C1 segment of cervical spinal cord (tissue), 14 donors: ENCODE measurements around the gene RIT2.

Experiments
- DNase-seq, 14 donors: peaks; one replicate each; lab custom pipeline; 2025; lab: John Stamatoyannopoulos, UW

RIT2 gene

DNA sequence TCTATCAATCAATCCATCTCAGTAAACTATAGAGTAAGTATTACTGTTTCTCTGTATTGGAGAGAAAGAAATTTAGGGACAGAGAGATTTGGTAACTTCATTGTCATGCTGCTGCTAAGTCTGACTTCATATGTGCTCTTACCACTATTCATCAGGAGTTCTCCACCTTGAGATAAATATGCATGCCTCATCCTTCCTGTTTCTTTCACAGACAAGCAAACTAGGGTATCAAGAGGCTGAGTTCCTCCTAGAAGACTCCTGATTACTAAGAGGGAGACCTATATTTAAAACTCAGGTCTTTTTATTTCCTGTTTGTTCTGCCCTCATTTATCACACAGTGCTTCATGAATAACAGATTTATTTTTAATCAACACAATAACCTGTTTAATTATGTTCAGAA, 34.1 kb downstream of the RIT2 start:
- no peak for DNase-seq

DNA sequence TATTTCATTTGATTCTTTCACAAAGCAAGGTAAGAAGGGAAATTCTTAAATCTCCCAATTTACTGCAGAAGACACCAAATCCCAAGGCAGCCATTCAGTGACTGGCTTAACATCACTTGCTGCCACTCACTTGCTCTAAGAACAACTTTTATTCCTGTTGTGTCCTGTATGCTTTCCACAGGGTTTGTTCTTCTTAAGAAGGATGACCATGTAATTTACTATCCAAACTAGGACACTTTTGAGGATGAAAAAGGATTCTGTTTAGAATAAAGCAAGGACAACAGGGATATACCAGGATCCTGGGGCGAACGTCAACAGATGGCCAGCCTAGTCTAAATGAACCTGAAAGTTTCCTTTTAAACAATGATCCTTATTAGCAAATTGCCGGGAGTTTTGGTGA, 34.8 kb downstream of the RIT2 start:
- peak in 1 of 14 donors; percentile 69 for DNase-seq

DNA sequence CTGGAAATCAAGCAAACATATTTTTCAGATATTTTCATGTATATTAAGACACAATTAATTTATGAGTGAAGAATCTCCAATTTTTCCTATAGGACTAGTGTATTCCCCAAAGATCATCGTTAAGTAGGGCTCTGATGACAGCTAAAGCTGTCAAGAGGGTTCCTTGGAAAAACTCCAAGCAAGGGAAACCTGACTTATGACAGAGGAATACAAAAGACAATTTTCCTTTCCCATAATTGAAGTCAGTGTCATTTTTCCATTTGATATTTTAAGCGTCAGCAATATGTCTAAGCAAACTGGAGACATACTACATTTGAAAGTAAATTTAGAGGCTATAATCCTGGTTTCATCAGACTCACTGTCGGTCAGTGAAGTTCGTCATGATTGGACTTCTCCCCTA, 36.1 kb downstream of the RIT2 start:
- peak in 1 of 14 donors; percentile 60 for DNase-seq

DNA sequence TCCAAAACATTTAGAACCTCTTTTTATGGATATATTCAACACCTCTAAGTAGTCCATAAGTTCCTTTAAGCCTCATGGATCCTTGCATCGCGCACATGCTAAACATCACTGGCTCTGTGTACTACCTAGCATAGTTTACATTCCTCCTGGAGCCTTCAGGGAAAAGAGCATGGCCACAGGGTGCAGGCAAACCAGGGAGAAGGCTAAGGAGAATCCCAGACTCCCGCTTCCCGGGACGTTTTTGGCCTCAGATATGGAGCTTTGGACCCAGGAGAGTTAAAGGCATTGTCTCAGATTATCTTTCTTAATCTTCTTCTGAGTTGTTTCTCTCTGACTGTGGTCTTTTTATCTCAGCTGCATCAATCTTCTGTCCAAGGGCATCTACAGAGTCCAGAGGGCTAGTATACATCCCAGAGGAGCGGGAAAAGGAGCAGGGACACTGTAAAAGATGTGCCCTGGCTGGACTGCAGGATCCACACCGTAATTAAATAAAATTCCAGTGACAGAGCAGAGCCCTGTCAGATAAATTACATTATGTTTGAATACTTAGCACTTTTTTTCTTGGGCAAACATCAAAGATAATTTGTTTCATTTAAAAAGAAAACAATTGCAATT, 36.9 kb downstream of the RIT2 start:
- DNase-seq = peak in 1 of 14 donors; percentile 79

DNA sequence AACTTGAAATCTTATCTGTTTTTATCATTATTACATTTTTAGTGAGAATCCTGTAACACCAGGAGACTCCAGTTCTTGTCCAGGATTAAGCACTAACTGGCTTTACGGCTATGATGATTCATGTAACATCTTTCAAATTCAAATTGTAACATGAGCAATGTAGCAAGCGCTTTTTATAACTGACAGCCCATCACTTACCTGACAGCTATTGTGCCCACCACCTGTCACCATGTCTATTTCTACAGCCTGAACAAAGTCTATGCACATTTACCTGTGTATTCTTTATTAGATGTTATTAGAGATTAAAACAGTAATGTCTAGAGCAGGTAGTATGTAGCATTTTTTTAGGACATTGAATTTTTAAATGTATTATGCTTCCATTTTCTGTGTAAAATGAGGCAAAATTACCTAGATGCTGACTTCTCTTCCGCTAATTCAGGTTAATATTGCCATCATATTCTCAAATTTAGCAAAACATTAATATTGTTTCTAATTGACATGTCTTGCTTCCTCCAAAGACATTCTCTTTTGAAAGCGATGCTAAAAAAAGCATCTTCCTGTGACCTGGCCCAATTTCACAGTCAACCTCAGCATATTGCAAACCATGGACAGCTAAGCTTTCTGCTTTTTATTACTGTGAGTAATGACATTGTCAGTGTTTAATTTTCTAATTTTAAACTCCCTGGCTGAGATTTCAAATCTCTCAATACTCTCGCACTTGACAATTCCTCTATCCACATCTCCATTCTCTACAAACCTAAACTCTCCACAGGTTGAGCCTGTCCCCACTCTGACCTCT, 37.8 kb downstream of the RIT2 start:
- peak in 1 of 14 donors; percentile 76 for DNase-seq

DNA sequence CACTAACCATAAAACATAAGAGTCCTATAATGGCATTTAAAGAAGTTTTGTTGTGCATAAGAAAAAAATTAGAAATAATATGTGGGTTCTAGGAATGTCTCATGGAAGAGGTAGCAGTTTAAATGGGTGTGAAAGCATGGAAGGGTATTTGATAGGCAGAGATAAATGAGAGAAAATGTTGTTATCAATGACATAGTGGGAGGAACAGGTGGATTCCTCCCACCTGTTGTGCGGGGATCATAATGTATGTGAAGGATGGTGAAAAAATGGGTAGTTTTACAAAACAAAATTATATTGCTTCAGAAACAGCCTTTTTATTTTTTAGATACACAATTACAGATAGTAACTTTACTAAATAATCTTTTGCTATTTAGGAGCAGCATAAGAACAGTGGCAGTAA, 41.7 kb downstream of the RIT2 start:
- DNase-seq = no peak

DNA sequence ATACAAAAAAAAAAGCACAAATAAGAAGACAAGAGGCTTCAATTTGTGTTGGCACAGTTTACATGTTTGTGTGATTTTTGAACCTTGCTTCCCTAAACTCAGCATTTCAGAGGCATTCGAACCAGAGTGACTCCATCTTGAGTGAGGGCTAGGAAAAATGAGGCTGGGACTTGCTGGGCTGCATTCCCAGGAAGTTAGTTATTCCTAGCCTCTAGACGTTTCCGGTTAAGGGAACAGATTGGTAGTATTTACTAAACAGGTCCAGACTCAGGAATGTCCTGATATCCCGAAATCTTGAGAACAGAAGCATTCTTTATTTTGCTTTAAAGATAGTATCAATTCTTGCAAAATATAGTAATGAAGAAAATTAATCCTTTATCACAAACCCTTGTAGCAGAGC, 46.7 kb downstream of the RIT2 start:
- DNase-seq = no peak

DNA sequence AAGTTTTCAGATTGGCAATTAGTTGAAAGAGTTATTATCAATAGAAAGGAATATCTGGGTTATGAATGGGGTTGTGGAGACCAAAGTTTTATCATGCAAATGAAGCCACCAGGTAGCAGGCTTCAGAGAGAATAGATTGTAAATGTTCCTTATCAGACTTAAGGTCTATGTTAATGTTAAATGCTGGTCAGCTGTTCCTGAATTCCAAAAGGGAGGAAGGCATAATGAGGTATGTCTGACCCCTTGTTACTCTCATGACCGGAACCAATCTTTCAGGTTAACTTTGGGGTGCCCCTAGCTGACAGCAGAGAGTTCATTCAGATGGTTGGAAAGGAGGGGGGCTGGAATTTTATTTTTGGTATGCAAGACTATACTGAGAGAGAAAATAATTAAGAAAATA, 47.9 kb downstream of the RIT2 start:
- no peak for DNase-seq

DNA sequence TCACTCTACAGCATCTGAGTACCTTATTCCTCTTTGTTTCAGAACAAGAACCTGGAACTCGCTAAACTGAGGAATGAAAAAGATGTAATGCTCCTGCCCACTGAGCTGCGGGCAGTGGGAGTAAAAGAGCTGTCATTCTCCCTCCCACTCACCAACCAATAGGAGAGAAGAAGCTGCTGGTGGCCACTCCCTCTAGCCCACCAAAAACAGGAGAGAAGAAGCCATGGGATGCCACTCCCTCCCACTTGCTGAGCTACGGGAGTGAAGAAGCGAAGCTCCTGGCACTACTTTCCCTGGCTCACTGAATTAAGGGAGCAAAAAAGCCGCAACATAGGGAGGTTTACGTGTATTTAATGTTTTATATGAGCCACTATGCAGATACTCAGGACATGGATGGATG, 53.7 kb downstream of the RIT2 start:
- no peak for DNase-seq

DNA sequence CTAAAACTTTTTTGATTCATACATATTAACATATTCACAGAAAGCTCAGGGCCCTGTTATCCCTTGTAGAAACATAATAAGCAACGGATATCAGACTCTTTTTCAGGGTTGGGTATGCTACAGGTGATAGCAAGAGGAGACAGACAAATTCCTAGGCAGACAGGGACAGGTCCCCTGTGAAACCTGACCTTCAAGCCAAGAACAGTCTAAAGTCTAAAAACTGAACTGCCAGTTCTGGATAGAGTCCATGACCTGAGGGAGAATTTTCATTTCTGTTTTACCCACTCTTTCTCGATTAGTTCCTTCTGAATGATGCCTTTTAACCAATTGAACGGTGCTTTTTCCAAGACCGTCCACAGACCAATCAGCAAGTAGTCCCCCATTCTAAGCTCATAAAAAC, 54.2 kb downstream of the RIT2 start:
- DNase-seq = no peak

DNA sequence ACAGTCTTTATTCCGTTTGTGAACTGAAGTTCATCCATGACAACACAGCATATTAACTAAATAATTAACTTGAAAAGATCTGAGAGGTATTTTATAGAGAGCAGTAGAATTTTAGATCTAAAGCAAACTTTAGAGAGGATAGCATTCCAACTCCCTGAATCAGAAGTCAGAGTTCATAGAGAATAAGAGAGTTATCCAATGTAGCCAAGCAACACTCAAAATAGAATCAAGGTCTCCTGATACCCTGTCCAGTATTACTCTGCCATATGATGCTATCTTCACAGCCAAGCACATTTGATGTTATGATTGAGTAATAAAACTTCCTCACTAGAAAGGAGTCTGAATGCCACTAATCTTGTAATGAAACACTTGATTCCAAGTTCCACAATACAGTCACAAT, 55.5 kb downstream of the RIT2 start:
- no peak for DNase-seq

DNA sequence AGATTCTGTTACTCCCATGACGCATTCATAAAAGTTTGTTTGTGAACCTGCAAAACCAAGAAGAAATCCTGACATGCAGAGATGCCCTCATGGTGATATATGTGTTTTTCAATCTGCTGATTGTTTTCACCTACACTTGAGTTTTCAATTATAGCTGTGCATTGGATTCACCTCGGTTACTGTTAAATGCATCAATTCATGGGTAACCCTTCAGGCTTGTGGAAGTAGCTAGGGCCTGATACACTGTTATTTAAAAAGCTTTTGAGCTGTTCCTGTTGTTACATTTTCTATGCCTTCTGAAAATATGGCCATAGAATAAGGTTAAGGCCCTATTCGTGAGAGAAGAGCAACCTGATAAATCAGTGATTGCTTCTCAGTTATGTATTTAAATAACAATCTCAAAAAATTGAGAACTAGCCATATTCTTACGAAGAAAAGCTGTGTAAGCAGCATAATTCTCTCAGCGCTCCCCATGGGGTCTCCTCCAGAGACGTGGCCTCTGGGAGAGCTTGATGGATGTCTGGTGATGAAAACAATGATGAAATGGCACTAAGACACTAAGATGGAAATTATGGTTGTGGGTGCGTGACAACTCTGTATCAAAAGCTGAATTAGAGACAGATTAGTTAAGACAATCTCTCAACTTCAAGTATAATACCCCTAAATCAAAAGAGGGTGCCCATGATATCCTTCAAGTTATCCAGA, 60.5 kb downstream of the RIT2 start:
- no peak for DNase-seq

DNA sequence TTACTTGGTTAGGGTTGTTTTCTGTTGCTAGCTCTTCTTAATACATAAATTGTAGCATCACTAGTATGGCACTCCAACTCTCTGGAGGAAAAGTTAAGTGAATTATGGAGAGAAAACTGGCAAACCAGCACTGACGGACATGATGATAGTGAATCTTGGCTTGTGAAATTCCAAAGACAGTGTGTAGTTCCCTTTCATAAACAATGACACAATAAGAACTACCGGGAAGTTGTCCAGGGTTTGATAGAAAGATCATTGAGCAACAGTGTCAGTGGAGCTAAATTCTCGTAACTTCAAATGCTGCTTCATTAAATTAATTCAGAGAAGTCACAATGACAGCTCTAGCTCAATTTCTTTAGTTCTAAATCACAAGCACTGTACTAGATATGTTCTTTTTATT, 66.5 kb downstream of the RIT2 start:
- DNase-seq = no peak

DNA sequence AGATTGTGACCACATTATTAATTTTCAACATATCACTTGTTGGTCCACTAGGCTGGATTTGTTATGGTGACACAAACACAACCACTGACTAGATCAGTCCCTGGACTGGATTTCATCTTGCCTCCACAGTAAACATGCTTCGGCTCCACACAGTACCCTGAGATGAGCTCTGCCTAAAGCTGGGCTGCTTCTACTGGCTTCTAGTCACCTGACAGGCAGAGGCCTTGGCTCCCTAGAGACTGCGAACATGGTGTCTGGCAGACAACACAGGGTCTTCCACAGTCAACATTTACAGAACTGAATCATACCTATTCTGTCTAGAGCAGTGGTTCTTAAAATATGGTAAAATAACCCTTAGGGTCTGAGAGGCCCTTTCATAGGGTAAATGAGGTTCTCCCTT, 69.2 kb downstream of the RIT2 start:
- no peak for DNase-seq

DNA sequence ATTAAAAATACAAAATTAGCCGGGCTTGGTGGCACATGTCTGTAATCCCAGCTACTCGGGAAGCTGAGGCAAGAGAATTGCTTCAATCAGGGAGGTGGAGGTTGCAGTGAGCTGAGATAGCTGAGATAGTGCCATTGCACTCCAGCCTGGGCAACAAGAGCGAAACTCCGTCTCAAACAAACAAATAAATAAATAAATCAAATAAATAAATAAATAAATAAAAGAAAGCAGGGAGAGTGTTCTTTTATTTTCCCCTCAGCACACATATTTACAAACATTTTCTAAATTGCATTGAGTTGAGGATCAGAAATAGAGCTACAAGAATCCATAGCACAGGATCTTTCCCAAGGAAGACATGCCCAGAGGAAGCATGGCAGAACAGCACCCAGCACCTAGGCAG, 71.9 kb downstream of the RIT2 start:
- DNase-seq = no peak

DNA sequence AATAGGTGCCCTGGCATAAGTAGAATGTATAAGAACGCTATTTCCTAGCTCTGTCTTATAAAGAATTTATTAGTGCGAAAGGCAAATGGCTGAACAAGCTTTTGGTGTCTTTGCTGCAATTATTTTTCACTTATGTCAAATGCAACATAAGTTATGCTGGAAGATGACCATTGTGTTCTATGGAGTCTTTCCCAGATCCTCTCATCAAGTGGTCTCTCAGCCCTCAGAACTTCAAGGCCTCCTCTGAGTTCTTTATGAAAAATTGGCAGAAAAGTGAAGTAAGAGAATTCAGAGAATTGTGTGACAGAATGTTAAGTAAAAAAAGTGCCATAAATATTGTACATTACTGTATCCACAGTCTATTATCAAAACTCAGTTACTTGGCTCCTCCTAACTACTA, 75.2 kb downstream of the RIT2 start:
- DNase-seq = no peak

DNA sequence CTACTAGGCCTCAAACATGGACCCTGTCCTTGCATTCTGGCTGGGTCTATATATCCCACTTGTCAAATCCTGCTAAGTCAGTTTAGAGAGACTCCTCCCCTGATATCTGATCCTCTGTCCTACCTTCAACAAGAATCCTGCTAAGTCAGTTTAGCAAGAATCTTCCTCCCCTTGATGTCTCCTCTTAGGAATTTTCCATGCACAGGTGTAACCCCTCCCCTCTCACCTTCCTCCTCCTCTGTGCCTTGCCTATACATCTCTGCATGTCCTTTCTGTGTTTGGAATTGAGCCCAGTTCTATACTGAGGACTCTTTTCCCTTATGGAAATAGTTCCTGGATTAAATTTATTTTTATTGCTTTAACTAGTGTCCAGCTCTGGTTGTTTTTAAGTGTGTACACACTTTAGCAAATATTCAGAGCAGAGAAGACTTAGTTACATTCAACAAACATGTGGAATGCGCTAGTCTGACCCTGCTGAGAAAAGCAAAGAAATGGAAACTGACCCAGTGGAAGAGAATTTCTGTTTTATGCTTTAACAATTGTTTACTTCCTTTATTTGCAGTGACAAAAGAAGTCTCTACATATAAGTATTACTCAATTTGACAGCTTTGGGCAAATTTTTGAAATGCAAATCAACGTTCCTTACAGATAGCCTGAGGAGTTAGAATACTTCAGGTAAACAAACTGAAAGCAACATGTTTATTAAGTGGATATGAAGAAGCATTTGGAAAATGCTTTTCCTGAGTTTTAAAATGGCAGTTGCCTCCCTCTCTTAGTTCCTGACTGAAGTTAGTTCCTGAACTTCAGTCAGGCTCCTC, 80.6 kb downstream of the RIT2 start:
- DNase-seq = no peak

DNA sequence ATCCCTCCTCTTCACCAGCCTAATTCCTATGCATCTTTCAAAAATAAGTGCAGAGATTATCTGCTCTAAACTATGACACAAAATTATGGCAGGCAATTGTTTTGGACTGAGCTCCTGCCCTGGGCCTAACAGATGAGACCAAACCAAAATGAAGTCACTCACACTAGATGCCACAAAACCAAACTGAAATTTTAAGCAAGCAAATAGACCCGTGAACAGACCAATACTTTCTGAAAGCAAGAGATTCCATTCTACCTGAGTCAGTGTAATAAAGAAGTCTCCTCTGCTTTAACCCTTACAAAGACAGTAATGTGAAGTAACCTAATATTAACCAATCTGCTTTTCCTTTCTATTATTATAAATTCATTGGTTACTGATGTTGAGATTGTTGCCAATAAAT, 84.3 kb downstream of the RIT2 start:
- DNase-seq = no peak

DNA sequence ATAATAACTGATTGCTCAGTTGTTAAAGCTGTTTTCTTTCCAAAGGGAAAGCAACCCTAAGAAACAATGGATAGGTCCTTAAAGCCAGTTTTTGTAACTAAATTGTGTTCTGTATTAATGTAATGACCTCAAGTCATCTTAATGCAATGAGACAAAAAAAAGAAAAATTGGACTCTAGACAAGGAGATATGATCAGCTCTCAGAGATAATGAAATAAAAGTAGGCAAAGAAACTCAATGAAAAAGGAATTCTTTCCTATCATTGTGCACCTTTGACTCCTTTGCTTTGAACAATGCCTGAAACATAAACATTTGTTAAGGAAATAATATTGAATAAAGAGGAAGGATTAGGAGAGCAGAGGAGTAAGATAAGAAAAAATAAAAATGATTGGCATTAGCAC, 86.1 kb downstream of the RIT2 start:
- no peak for DNase-seq

DNA sequence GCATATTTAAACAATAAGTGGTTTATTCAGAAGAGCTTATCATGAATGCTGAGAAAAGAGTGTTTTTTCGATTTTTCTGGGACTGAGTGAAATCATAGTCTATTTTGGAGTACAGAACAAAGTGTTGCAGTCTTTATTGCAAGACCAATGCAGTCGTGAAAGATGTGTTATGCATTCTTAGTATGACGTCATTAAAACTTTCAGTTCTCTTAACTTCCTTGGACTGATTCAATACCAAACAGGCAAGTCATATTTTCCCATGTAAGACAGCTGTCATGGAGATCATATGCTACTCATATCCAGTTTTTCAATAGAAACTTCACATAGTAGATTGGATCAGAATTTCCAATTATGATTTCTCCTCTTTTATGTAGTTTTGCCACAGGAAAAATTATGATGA, 92.6 kb downstream of the RIT2 start:
- DNase-seq = no peak

DNA sequence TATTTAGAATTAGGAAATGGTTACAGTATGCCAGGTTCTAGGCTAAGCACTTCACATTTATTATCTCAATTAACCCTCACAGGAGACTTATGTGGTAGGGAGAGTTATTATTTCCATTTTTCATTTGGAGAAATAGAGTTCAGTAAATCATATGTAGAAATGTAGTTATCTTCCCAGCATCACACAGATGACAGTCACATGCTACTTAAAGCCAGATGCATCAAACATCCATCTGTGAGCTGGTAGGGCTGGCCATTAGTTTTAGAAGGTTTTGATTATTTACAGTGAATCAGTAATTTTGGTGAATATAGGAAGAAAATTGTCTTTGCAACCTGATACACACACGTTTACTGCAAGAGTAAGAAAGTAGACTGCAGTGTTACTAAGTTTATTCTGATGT, 97.9 kb downstream of the RIT2 start:
- DNase-seq = no peak

DNA sequence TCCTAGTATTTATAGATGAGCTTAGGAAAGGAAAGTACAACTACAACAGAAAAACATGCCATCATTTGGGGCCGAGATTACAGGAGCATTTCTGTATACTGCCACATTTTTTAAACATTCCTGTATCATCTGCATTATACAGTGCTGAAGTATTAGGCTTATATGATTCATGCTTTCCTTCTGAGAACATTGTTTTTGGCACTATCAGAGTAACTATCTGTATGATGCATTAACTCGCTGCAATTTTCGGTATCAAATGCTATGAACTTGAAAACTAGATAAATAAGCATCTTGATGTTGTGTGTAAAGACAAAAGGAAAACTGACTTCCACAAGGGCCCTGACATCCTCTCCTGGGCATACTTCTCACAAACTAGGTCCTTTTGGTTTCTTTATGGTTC, 102.0 kb downstream of the RIT2 start:
- DNase-seq = no peak
